ENCODE measurements around the gene PIP5K1C. TPM values are rescaled to one million over a fixed set of nuclear protein-coding genes. Genes with fewer than 3 reads are reported as not detected.

Gene PIP5K1C
- total and polyA plus RNA-seq, 10 of the 15 experiments (the other 5 are each of a cell fraction or from before 2014, with no cell fraction given): 0.39 to 19.6 (median 5.3) TPM

GRCh38 chr19:3721131-3721886 is 21.0 kb upstream of the PIP5K1C start (continued):
- peak in 1 of 2 experiments; percentile 60; a peak in 2 of 3 replicates for TF ChIP-seq EGR1 (IDR thresholded peaks at IDR 0.05; ENCODE audit: borderline replicate concordance in 1 of 2, low read depth in 2 of 2, low read length in 2 of 2)
- TF ChIP-seq RFX5 (IDR thresholded peaks at IDR 0.05; ENCODE audit: low read depth, low read length): no peak
- TF ChIP-seq NR2F1 (conservative IDR thresholded peaks at IDR 0.05): peak; percentile 61
- peak; percentile 74; the same call in 1 of the 2 replicates for TF ChIP-seq RCOR1 (conservative IDR thresholded peaks at IDR 0.05; ENCODE audit: low read depth, low read length)
- peak; percentile 99 for TF ChIP-seq SP1 (IDR thresholded peaks at IDR 0.05; ENCODE audit: low read depth, low read length)
- TF ChIP-seq ZNF687 (IDR thresholded peaks at IDR 0.05): no peak
- TF ChIP-seq GATAD2B (conservative IDR thresholded peaks at IDR 0.05; ENCODE audit: low read depth): no peak; the same call in 1 of the 2 replicates
- 0 out of 2 replicates have a peak, but pooled peaks have one; percentile 35 for TF ChIP-seq ZNF217 (IDR thresholded peaks at IDR 0.05)
- peak; percentile 91 for TF ChIP-seq YY1 (IDR thresholded peaks at IDR 0.05; ENCODE audit: low read depth, low read length)
- no peak for TF ChIP-seq SIN3A (IDR thresholded peaks at IDR 0.05; ENCODE audit: low read depth, low read length)
- TF ChIP-seq MLLT1 (IDR thresholded peaks at IDR 0.05): no peak
- 0 out of 2 replicates have a peak, but pooled peaks have one; percentile 23 for TF ChIP-seq CREM (IDR thresholded peaks at IDR 0.05; ENCODE audit: low read depth)
- no peak for TF ChIP-seq TAF1 (IDR thresholded peaks at IDR 0.05; ENCODE audit: borderline replicate concordance, low read depth, low read length)
- TF ChIP-seq NFYB (IDR thresholded peaks at IDR 0.05; ENCODE audit: insufficient read depth, low read depth, low read length): no peak
- no peak for TF ChIP-seq SMAD5 (IDR thresholded peaks at IDR 0.05; ENCODE audit: low read depth)
- TF ChIP-seq CBX5 (IDR thresholded peaks at IDR 0.05; ENCODE audit: low read depth): 0 out of 2 replicates have a peak, but pooled peaks have one; percentile 66
- TF ChIP-seq BACH1 (IDR thresholded peaks at IDR 0.05; ENCODE audit: borderline replicate concordance): 0 out of 2 replicates have a peak, but pooled peaks have one; percentile 30
